DOHH2 (cell line): ENCODE results near the gene KCNK3.

Experiments
- H3F3A ChIP-seq: fragments of 200-600 bp; sonication (generic), shearing (Covaris generic); 2 replicates; pipeline ENCODE4 v1.6.0; 2016; ENCODE audit warnings: antibody characterized with exemption, mild to moderate bottlenecking; ENCODE audit not compliant: control insufficient read depth, insufficient read depth
- H3K27ac ChIP-seq: fragments of 200-600 bp; sonication (generic); 2 replicates; pipeline ENCODE4 v1.5.1; 2014; ENCODE audit warnings: low read depth, mild to moderate bottlenecking, low read length, moderate library complexity
- H3K27me3 ChIP-seq: fragments of 200-600 bp; sonication (generic); 2 replicates; pipeline ENCODE4 v1.6.1; 2014; ENCODE audit warnings: mild to moderate bottlenecking, low read length, mixed read lengths; ENCODE audit not compliant: control insufficient read depth
- H3K36me3 ChIP-seq: fragments of 200-600 bp; sonication (generic); 2 replicates; pipeline ENCODE4 v1.6.1; 2014; ENCODE audit warnings: mild to moderate bottlenecking, low read length, moderate library complexity, mixed read lengths; ENCODE audit not compliant: control insufficient read depth
- H3K4me1 ChIP-seq: fragments of 200-600 bp; sonication (generic); 2 replicates; pipeline ENCODE4 v1.6.1; 2014; ENCODE audit warnings: mild to moderate bottlenecking, low read length, mixed read lengths; ENCODE audit not compliant: control insufficient read depth
- H3K4me2 ChIP-seq: fragments of 200-600 bp; sonication (generic); 2 replicates; pipeline ENCODE4 v1.6.0; 2014; ENCODE audit warnings: mild to moderate bottlenecking, low read length, moderate library complexity
- H3K4me3 ChIP-seq: fragments of 200-600 bp; sonication (generic); 2 replicates; pipeline ENCODE4 v1.5.1; 2014; ENCODE audit warnings: mild to moderate bottlenecking, low read length, mixed read lengths
- H3K79me2 ChIP-seq: fragments of 200-600 bp; sonication (generic); 2 replicates; pipeline ENCODE4 v1.6.1; 2014; ENCODE audit warnings: mild to moderate bottlenecking, low read length, mixed read lengths; ENCODE audit not compliant: control insufficient read depth
- H3K9me2 ChIP-seq: fragments of 200-600 bp; sonication (generic); replicated peaks from 2 replicates; pipeline ENCODE4 v1.6.1; 2014; ENCODE audit warnings: mild to moderate bottlenecking, low read length, mixed read lengths; ENCODE audit not compliant: control insufficient read depth
- H3K9me3 ChIP-seq: fragments of 200-600 bp; sonication (generic); 2 replicates; pipeline ENCODE4 v1.6.1; 2014; ENCODE audit warnings: antibody characterized with exemption, low read length, mixed read lengths; ENCODE audit not compliant: control insufficient read depth, insufficient read depth
- H4K20me1 ChIP-seq: fragments of 200-600 bp; sonication (generic); 2 replicates; pipeline ENCODE4 v1.6.0; 2014; ENCODE audit warnings: low read depth, mild to moderate bottlenecking, antibody characterized with exemption, low read length, moderate library complexity; ENCODE audit not compliant: control insufficient read depth, insufficient read depth
- CTCF ChIP-seq: fragments of 200-600 bp; sonication (generic); IDR thresholded peaks from one replicate; pipeline ENCODE4 v1.5.1; 2014; ENCODE audit warnings: antibody characterized with exemption, mild to moderate bottlenecking, low read depth, low read length; ENCODE audit not compliant: poor library complexity, severe bottlenecking
- EZH2phosphoT487 ChIP-seq: fragments of 200-600 bp; sonication (generic); IDR thresholded peaks from 2 replicates; pipeline ENCODE4 v1.6.1; 2017; ENCODE audit warnings: borderline replicate concordance, mild to moderate bottlenecking, antibody characterized with exemption, low read length, moderate library complexity, mixed read lengths

Gene KCNK3

GRCh38 chr2:26722328-26722727 lies 29.8 kb downstream of the KCNK3 start:
- Histone ChIP-seq H3K4me1 (no peaks in the 10 kb centered on the region), H3K4me2 (no peak overlapping the region), H3K9me2 (no peaks in the 10 kb centered on the region), H3K4me3 (no peak overlapping the region), H3K79me2 (no peaks in the 10 kb centered on the region), H4K20me1 (no peaks in the 10 kb centered on the region), H3K27ac (no peak overlapping the region), H3K27me3 (no peaks in the 10 kb centered on the region), H3K36me3 (no peaks in the 10 kb centered on the region), H3K9me3 (no peaks in the 10 kb centered on the region), H3F3A (no peaks in the 10 kb centered on the region)
- TF ChIP-seq CTCF = no peak

GRCh38 chr2:26722911-26723310 lies 30.4 kb downstream of the KCNK3 start:
- Histone ChIP-seq H3K9me3 (no peaks in the 10 kb centered on the region), H3K4me2 (no peak overlapping the region), H4K20me1 (no peaks in the 10 kb centered on the region), H3K27me3 (no peaks in the 10 kb centered on the region), H3K4me1 (no peaks in the 10 kb centered on the region), H3K4me3 (no peak overlapping the region), H3K36me3 (no peaks in the 10 kb centered on the region), H3K27ac (no peak overlapping the region), H3F3A (no peaks in the 10 kb centered on the region), H3K79me2 (no peaks in the 10 kb centered on the region), H3K9me2 (no peaks in the 10 kb centered on the region)
- no peak for TF ChIP-seq CTCF
- TF ChIP-seq EZH2phosphoT487 = no peak

GRCh38 chr2:26723475-26723874 lies 31.0 kb downstream of the KCNK3 start:
- TF ChIP-seq EZH2phosphoT487 (no peak), CTCF (no peak)
- Histone ChIP-seq H3K36me3 (no peaks in the 10 kb centered on the region), H3K9me2 (no peaks in the 10 kb centered on the region), H3F3A (no peaks in the 10 kb centered on the region), H3K4me3 (no peak overlapping the region), H3K4me2 (no peak overlapping the region), H3K79me2 (no peaks in the 10 kb centered on the region), H3K4me1 (no peaks in the 10 kb centered on the region), H3K9me3 (no peaks in the 10 kb centered on the region), H4K20me1 (no peaks in the 10 kb centered on the region), H3K27ac (no peak overlapping the region), H3K27me3 (no peaks in the 10 kb centered on the region)
